Iris pigment epithelial cell (primary cell): ENCODE data around the gene APOL6.
"Not testable (repeated sequence)": the region's sequence is repeated elsewhere in the genome, so short reads cannot be mapped to it uniquely, and the experiment has no call there.

Experiments used
- DNase-seq: peaks from one replicate; pipeline ENCODE4 v3.0.0-alpha.2; 2011; ENCODE audit warnings: low read depth

Gene APOL6

DNA sequence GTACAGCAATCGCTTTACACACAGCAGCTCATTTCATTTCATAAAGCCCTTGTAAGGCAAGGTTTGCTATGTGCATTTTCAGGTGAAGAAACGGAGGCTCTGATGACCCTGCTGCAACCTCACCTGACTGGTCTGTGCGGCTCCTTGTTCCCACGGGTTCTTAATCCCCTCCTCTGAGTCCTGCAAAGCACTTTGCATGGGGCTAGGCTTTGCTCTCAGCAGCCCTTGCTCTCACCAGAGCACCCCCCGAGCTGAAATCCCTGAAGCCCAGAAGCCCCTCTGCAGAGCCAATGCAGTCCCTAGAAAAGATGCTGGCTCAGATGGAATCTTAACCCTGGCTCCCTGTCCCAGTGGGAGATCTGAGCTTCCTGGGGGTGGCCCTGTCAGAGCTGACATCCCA lies 11.0 kb upstream of the APOL6 start:
- DNase-seq: no peak

DNA sequence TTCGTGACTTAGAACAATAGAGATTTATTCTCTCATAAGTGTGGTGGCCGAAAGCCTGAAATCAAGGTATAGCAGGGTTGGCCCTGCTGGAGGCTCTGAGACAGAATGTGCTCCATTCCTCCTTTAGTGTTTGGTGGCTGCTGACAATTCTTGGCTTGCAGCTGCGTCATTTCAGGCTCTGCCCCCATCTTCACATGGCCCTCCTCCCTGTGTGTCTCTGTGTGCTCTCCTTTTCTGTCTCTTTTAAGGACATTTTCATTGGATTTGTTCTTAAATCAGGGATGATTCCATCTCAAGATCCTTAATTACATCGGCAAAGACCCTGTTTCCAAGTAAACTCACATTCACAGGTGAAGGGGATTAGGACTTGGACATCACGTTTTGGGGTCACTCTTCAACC lies 10.2 kb upstream of the APOL6 start:
- no peak for DNase-seq

- DNase-seq: no peak
Measured at GRCh38 chr22:35638410-35638809, 9.8 kb upstream of the APOL6 start.

- no peak for DNase-seq
Measured at GRCh38 chr22:35641494-35642120, 6.6 kb upstream of the APOL6 start.

DNA sequence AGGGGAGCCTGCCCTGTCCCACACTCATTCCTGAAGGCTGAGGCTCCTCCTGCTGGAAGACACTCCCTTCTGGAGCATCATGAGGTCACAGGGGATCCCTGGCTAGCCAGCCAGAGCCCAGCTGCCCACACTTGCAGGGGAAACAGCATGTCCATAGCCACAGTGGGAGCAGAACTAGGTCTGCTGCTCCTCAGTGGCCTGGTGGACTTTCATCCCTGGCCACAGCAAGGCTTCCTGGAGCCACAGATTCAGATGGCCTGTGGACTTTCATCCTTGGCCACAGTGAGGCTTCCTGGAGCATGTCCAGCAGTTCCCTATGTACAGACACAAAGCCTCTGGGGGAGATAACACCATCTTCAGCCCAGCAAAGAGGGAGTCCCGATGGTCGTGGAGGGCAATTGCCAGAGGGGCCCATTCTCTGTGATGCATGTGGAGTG lies 5.9 kb upstream of the APOL6 start:
- DNase-seq: no peak

DNA sequence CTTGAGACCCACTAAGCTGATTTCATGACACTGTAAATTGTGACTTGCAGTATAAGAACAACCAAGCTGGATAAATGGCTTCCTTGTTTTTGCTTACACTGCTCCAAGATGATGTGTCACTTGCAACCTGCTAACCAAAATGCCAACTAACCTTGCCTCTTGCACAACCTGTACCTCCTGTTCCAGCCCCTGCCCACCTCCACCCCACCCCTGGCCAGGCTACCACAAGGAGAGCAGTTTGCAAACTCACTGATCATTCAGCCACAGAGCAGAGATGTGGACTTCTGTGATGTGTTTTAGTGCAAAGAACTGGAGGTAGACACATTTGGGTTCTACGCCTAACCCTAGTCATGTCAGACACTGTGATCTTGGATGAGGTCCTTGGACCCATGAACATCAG lies 4.3 kb upstream of the APOL6 start:
- DNase-seq: no peak

DNA sequence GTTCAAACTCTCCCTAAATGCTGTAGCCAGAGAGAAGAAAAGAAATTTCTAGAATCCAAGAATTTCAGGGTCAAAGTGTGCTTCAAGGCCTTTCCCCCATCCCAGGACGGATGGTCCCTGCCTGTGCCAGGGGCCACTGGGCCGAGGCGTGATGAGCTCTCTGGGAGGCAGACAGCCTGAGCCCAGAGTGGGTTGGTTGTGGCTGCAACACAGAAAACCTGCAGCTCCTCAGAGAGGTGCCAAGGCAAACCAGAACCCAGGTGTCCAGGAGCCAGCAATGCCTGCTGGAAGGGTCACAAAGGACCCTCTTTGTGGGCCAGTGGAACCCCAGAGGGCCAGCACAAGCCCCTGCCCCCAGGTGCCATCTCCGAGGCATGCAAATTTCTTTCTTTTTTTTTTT lies 2.6 kb upstream of the APOL6 start:
- no peak for DNase-seq

DNA sequence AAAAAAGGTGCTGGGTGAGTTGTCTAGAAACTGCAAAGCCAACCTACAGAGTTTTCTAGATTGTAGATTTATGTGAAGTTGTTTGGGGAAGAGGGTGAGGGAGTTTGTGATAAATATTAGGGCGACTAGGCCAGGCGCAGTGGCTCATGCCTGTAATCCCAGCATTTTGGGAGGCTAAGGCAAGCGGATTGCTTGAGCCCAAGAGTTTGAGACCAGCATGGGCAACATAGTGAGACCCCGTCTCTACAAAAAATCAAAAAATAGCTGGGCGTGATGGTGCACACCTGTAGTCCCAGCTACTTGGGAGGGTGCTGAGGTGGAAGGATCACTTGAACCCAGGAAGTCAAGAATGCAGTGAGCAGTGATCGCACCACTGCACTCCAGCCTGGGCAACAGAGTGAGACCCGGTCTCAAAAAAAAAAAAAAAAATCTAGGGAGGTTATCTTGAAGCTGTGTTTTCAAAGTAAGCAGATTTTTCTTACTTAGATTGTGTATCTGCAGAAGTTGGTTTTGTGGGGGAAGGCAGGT lies 844 bp downstream of the APOL6 start:
- DNase-seq: no peak

GRCh38 chr22:35649636-35650250 lies 1.5 kb downstream of the APOL6 start:
- DNase-seq: no peak

DNA sequence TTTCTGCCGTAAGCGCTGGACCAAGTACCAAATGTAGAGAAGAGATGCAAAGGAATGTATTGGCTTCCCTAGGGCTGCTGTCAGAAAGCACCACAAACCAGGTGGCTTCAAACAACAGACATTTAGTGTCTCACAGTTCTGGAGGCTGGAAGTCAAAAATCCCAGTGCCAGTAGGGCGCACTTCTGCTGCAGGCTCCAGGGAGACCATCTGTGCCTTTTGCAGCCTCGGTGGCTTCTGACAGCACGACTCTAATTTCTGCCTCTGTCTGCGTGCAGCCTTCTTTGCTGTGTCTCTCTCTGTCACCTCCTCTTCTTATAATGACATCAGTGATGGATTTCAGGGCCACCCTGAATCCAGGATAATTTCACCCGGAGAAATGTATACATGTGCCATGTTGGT lies 2.8 kb downstream of the APOL6 start:
- DNase-seq: no peak

DNA sequence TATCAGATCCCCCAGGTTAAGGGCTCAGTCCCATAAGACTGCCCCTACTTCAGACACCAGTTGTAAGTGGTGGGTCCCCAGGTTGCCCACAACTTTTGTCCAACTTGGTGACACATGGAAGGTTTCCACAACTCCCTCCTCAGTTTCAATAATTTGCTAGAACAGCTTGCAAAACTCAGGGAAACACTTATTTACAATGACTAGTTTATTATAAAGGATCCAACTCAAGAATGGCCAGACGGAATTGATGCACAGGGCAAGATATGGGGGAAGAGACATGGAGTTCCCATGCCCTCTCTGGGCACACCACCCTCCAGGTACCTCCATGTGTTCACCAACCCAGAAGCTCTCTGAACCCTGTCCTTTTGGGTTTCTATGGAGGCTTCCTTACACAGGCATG lies 5.6 kb downstream of the APOL6 start:
- no peak for DNase-seq

DNA sequence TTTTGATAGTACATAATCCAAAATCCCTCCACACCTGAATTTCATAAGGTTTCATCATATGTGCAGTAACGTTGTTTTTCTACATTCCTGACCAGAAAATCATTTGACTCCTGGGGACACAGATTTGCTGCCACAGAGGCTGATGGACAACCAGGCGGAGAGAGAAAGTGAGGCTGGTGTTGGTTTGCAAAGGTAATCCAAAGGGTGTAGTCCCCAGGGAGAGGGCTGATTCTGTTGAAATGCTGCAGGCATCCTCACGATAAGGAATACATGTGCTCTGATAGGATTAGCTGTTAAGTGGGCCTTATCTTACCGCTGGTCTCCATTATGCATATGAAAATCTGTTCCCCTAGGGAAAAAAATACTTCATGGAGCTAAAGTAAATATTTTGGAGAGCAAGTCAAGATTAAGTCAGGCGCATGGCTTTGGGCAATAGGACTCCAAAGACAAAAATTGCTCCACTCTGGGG lies 8.1 kb downstream of the APOL6 start:
- no peak for DNase-seq

DNA sequence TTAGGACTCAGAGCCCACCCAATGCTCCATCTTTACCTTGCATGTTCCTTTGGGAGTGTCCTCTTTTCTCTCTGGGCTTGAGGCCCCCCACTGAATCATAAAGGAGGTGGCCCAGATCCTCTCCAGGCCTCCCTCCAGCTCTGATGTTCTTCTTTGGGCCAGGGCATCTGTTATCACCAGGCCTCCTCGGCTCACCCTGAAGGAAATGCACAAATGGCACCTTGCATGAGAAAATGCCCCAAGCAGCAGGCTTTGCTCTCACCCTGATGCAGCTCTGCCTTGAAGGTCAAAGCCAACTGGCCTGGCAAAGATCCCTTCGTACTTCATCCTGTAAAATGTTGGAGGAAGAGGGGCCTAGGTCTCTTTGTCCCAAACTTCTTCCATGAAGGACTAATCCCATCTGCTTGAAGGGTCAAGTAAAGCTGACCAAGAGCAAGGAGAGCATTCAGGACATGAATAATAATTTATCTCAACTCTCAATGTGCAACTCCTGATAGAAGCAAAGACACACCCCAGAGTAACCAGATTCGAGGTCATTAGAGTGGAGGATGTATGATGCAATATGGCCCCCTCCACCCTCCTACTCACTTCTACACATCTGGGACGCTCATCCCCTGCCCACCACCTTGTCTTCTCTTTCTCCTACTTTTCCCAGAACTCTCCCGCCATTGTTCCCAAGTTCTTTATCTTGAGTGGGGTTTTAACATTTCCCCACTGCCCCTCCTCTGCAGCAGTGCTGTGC lies 9.5 kb downstream of the APOL6 start:
- DNase-seq: no peak

- DNase-seq: peak; percentile 52
Measured at GRCh38 chr22:35660291-35661127, 12.3 kb downstream of the APOL6 start.

- peak; percentile 89 for DNase-seq
Measured at GRCh38 chr22:35661464-35661863, 13.2 kb downstream of the APOL6 start.

DNA sequence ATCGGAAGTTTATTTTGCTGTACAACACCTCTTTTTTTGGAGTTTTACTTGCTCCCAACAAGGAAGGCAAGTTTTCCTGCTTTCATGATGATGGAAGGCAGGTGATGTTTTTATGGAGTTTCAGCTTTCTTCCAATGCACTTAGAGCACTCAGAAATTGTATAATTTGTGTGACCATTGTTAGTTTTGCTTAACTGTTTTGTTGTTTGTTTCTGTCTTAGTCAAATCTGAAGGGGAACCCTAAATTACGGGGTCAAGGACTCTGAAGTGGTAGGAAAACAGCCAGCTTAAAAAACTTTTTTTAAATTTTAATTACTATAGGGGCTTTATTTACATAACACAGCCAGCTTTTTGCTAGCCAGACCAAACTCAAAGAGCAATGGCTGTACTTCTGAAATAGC lies 14.7 kb downstream of the APOL6 start:
- DNase-seq: no peak

DNA sequence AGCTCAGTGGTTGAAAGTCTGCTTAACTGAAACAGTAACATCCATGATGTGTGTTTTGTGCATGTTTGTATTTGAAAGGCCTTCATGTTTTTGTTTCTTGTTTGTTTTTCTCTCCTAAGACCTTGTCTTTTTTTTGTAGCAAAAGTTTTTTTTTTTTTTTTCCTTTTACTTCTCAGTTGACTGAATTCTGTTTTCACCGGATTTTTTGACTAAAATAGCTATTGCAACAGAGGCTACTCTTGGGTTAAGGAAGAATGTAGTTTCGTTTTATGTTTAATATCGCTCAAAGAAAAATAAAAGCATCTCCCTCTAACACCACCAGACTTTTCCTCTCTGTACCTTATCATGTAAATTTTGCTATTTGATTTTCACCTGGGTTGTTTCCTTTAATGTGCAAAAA lies 15.1 kb downstream of the APOL6 start:
- DNase-seq: peak; percentile 61

DNA sequence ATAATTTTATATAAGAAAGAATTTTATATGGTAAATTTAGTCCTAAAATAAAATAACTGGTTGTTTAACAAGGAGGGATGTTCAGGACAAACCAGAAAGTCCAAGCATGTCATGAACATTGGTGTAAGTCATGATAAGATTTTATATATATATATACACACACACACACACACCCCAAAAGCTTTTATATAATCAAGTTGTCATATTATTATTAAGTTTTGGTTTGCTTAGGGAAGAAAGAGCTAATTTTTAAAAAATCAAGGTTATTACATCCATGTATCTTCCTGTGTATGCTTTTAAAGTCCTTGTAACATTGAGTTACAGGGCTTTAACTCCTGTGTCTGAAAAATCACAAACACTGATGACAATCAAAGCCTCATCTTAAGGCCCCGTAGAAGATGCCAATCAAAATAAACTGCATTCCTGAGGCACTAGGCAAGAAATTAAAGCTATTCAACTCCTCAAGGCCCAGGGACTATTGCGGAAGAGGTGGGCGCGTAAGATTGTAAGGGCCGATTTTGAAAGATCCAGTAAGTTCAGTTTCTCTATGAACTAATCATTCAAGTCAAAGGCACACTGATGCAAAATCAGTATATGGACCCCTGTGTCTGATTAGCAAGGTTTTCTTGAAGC lies 16.8 kb downstream of the APOL6 start:
- no peak for DNase-seq

- DNase-seq: not testable (repeated sequence)
Measured at GRCh38 chr22:35666699-35667098, 18.5 kb downstream of the APOL6 start.

DNA sequence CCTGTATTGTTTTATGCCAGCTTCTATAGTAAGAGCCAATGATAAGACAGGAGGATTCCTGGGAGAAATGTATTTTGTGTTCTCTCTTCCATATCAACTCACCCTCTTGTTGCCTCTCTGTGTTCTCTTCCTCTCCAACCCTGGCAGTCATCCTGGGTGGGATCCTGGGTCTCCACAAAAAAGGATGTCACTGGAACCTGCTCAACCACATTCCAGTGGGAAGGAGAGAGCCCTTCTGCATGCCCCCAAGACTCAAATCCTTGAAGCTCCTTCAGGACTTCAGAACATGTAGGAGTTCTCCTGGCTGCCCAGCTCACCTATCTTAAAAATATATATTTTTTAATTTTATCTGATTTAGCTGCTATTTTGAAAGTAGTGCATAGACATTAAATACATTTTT lies 26.1 kb downstream of the APOL6 start:
- DNase-seq: no peak

DNA sequence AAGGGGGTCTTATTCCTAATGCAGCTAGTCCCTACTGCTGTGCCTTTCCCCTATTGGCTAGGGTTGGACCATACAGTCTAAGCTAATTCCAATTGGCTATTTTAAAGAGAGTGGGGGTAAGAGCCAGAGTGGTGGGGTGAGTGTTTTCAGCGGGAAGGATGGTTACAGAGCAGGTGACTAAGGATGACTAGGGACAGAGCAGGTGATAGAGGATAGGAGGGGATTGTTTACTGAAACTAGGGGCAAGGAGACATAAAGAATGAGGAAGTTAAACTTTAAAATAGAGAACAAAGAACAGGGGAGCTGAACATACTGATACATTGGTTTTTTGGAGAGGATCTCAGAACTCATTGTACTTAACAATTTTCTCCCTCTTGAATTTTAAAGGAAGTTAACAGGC lies 27.8 kb downstream of the APOL6 start:
- DNase-seq: not testable (repeated sequence)
